Activated gamma-delta T cell treated with anti-CD3 and anti-CD28 coated beads, Interleukin-2, amount 50 U/mL, for 16 hours (primary cell): ENCODE data around the gene RPL31.

Source experiments
- DNase-seq: peaks from one replicate; pipeline ENCODE4 v3.0.0-alpha.2; 2020; ENCODE audit warnings: low read depth

The RPL31 gene

DNA sequence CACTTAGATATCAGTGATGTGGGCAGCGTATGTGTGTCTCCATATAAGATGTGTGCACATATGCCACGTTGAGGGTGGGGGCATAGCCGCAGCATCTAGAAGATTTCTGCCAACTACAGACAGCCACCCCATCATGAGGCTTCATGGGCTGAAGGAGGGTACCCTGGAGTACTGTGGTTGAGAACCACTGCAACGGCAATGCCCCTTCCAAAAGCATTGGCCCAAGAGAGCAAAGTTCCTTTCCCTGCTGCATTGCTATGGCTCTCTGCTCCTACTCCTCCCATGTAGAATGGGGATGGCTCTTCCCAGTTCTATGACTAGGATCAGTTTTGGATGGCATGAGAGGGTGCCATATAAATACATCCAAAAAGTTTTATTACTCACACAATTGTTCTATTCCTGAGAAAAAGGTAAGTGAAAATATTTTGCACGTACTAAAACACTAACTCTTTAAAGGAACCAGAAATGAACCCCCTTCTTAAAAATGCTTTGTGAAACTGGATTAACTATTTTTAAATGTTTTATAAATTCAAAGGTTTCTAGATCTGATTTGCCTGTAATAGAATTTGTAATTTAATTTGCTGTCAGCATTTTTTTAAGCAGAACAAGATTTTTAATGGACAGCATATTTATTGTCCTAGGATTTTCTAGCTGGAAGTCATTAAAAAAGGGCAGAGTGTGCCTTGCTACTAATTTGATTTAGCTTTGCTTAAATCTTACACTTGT lies 4.4 kb upstream of the RPL31 start:
- DNase-seq = no peak

DNA sequence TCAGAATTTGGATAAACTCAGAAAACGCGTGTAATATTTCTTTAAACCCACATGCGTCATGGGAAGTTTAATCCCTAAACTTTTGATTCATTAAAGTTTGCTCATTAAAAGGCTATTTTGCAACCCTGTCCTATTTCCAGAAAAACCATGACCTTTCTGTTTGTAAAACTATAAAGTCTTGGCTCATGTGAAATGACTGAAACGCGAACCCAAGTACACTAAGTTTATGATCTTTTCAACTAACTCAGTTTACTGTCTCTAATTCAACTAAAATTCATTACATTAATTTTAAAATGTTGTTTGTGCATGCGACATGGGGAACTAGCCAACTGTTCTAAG lies 3.9 kb upstream of the RPL31 start:
- DNase-seq = no peak

DNA sequence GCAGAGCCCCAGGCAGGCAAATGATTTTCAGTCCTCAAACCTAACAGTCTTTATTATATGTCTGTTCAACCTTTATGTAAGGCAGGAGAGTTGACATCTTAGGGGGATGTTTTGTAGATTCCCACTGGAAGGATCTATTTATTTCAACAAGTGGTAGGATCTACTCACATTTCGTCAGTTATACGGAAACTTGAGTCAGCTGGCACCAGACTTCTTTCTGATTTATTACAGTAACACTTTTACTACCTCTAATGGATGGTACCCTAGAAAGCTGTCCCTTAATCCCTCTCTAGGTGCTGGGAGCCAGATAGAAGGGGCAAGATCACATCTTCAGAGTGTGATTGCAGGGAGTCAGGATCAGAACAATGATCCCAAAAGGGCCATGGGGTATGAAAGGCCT lies 2.1 kb upstream of the RPL31 start:
- DNase-seq = no peak

DNA sequence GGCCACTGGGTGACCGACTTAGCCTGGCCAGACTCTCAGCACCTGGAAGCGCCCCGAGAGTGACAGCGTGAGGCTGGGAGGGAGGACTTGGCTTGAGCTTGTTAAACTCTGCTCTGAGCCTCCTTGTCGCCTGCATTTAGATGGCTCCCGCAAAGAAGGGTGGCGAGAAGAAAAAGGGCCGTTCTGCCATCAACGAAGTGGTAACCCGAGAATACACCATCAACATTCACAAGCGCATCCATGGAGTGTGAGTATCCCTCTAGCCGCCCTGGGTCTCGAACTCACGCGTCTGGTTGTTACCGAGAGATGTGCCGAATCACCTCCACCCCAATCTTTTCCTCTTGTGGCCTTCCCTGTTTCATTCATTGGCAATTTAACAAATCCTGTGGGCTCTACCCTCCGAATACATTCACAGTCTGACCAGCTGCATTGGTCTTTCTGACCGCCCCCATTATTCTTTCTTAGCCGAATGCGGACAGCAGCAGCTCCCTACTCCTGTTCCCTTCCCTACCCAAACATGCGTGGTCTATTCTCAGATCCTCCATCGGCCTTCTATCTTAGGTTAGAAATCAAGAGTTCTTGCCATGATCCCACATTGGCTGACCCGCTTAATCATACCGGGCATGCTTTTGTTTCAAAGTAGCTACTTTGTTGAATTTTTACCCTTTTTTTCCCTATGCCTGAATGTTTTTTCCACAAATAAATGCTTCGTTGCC lies 631 bp downstream of the RPL31 start:
- DNase-seq = no peak

DNA sequence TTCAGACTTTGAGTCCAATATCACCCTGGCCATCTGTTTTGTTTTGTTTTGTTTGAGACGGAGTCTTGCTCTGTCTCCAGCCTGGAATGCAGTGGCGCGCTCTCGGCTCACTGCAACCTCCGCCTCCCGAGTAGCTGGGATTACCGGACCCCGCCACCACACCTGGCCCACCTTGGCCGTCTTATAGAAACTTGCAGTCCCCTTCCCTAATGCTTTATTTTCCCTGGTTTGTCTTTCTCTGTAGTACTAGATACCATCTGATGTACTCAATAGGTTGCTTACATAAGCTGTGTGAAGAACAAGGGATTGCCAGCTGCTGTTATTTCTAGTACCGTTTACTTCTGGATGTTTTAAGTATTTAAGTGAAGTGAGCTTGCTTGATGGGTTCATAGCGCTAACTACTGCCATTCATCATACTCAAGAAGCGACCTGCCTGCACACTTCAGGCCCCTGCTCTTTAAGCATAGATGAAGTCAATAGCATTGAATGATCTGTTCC lies 1.2 kb downstream of the RPL31 start:
- DNase-seq = no peak

DNA sequence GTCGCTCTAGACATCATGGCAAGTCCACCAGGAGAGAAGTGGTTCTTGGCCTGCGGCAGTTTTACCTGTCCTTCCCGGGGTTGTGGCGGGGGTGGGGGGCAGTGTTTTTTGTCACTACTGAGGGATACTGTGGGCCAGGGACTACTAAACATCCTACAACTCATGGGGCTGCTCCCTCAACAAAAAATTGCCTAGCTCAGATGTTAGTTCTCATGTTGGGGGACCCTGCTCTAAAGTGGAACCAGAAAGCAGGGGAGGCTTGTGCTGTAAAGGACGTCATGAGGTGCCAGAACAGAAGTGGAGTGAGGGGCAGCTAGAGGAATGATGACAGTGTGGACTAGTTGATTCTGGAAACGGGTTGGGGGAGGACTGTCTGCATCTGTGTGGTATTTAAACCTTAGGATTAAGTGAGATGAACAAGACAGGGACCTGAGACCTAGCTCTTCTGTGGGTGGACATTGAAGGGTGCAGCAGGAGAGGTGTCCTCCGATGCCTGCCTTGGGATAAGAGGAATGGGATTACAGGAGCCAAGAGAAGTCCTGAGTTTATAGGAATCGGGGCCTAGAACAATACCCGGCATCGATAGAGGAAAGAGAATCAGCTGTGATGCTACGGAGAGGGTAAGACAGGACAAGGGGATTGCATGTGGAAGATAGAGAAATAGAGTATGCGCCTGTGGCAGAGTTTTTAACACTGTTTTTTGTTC lies 2.7 kb downstream of the RPL31 start:
- DNase-seq = no peak

DNA sequence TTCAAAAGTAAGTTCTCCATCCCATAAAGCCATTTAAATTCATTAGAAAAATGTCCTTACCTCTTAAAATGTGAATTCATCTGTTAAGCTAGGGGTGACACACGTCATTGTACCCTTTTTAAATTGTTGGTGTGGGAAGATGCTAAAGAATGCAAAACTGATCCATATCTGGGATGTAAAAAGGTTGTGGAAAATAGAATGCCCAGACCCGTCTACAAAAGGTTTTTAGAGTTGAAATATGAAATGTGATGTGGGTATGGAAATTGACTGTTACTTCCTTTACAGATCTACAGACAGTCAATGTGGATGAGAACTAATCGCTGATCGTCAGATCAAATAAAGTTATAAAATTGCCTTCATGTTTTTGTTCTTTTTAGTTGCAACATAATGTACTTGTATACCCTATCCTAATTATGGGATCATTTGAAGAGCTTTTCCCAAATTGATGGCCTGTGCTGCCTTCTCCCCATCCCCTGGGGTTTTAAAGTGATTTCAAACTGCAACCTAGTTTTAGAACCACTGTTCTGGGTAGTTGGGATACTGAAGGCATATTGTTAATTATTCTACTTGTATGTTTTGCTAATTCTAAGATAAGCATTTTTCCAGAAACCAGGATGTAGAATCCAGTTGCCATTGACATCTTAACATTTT lies 4.1 kb downstream of the RPL31 start:
- no peak for DNase-seq

DNA sequence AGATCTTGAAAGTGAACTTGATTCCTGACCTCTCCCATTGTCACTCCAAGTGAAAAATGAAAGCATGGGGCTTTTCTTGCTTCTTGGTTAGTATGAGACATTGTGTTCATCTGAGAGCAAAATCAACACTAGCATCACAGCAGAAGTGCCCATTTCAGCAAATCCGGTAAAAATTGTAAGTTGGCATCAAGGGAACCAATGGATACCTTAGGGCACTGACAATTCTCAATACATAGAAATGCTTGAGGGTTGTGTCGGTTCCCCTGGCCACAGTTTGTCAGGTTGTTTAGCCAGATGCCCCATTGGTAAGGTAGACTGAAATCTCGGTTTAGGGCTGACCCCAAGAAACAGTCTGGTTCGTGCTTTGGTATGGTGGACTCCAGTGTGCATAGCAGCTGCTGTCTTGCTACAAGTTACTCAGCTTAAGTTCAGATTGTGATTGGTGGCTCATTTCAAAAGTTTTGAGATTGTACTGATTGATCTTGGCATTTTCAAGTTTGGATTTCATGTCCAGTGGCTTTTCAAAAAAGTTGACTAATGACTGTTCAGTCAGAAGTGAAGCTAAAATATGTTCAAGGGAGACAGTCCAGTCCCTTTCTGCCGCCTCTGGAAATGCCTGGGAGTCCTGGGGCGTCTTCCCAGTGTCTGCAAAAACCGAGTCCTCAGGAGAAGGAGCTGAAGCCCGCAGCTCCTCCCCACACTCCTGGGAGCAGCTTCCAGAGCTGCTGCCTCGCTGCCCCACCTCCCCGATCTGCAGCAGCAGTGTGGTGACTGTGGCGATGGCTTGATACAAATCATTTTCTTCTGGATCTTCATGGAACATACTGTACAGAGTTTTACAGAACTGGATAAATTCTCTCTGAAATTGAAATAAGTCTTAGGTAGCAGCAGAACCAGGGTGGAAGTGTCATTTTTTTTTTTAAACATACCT lies 5.6 kb downstream of the RPL31 start:
- no peak for DNase-seq

DNA sequence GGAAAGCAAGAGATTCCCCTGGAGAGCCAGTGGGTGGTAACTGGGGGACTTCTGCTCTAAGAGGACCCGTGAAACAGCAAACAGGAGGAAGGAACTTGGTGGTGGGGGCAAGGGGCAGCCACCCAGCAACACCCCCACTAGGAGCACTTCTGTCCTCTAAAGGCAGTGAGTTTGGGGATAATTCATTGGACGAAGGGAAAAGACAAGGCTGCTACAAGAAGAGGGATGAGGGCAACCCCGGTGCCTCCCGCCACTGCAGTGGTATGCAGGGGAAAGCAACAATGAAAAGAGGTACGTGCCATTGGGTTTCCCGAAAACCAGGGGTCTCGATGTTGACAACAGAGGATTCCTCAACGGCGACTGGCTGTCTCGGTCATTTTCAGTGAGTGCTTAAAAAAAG lies 9.1 kb downstream of the RPL31 start:
- no peak for DNase-seq

DNA sequence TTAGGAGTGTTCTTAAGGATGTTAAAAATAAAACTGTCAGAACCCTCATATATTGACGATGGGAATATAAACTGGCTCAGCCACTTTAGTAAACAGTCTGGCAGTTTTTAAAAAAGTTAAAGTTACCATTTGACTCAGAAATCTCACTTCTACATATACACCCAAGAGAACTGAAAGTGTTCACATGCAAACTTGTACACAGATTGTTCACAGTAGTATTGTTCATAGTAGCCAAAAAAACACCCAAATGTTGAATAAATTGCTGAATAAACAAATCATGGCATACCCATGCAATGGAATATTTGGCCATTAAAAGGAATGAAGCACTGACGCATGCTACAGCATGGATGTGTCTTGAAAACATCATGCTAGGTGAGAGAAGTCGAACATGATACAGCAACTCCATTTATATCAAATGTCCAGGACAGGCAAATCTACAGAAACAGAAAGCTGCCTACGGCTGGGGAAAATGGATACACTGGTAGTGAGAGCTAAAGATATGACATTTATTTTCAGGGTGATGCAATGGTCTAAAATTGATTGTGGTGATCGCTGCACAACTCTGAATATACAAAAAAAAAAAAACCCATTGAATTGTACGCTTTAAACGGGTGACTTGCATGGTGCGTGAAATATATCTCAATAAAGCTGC lies 10.1 kb downstream of the RPL31 start:
- DNase-seq = no peak

DNA sequence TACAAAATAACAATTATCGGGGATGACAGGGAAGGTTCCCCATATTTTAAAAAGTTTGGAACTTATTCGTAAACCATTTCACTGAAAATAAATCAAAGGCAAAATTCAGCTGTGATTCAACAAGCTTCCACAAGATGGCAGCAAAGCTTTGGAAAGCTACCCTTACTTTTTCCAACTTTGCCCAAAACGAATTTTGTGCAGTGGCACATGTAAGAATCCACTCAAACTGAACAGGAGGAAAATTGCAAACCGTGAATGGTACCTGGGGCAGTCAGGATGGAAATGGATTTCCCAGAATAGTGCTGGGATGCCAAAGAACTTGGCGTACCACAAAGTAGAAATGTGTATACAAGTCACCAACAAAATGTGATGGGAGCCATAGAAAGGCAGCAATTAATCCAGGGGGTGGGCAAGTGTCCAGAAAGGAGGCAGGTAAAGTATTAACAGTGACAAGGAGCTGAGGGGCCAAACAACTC lies 10.7 kb downstream of the RPL31 start:
- peak; percentile 15 for DNase-seq

DNA sequence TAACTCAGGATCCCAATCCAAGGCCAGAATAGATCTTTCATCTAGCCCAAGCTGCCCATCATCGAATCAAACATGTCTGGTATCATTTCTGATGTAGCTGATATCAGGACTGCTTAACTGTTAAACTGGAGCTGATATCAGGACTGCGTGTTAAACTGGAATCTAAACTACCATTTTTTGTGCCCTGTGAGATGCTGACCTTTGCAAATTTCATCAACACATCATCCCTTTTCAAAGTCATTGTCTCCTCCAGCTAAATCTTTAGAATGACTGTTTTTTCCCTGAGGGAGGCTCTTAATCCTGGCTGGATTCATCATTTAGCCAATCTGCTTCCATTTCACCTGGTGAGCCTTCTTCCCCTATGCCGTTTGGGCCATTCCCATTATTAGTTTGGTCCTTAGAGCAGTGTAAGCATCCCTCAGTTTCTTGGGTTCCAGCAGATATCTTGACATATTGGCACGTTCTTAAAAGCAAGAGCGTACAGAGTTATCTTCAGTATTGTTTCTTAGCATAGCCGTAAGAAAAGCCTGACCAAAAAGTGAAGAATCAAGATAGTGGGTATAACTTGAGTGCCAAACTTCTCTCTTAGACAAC lies 12.3 kb downstream of the RPL31 start:
- DNase-seq = no peak

DNA sequence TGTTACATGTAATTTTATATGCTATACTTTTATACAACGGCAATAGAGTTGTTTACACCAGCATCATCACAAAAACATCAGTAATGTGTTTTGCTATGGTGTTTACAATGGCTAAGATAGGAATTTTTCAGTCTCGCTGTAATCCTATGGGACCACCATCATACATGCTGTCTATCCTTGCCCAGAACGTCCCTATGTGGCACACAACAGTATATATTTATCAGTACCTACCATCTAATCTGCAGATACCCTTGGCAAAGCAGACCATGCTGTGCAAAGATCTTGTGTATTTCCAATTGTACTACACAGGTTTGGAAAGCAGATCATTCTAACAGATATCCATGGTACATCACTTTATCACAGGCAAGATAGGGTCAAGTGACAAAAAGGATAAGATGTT lies 15.3 kb downstream of the RPL31 start:
- DNase-seq = no peak

DNA sequence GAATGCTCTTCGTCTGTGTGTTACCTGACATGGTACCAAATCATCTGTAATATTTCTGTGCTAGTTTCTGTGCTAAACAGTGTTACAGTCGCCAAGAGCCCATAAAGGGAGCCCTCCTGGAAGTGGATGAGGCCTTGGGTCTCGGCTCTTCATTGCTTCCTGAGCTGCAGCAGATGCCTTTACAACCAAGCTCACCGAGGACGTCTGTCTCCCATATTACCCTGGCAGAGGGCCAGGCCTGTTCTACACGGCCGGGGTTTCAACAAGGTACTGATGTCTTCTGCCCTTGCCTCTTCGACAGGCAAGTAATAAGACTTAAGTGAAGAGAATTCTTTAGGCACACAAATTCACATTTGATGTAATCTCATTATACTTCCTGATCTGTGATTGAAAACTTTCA lies 16.8 kb downstream of the RPL31 start:
- no peak for DNase-seq

DNA sequence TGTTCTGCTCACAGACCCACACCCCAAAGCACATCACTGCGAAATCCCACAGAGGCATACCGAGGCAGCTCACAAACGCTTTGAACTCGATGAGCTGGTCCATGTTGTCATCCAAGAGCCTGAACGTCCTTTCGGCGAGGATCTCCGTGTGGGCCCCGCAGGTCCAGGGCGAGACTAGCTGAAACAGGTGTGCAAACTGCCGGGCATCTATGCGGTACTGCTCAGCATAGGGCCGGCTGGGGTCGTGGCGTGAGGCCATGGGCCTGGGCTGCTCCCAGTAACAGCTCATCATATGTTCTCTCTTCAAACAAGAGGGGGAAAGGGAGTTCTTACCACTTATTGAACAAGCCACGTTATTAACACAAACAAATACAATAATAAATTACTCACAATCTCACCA lies 20.1 kb downstream of the RPL31 start:
- DNase-seq = no peak

DNA sequence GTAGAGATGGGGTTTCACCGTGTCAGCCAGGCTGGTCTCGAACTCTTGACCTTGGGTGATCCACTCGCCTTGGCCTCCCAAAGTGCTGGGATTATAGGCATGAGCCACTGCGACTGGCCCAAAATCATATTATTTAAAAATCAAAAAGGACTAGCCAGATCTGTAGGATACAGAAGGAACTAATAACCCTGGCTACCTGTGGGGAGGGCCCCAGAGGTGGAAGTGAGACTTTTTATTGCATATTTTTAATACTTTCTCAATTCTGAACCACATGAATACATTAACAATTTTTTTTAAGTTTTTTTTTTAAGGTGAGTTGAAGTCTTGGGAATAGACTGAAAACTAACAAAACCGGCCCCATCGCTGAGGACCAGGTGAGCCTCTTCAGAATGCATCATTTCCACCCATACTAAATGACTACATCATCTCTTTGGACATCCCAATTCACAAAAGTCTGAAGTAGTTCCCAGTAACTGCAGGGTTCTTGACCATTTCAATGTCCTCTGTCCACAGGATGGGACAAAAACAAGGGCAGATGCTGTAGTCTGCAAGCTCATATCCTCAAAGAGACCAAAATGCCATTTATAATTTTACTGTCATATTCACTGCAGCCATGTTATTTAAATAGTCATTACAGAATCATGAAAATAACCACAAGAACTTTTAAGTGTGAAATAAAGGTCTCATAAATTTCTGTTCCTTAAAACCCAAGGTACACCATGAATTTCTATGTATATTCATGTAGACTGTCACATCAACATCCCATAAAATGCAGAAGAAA lies 21.4 kb downstream of the RPL31 start:
- DNase-seq = no peak

DNA sequence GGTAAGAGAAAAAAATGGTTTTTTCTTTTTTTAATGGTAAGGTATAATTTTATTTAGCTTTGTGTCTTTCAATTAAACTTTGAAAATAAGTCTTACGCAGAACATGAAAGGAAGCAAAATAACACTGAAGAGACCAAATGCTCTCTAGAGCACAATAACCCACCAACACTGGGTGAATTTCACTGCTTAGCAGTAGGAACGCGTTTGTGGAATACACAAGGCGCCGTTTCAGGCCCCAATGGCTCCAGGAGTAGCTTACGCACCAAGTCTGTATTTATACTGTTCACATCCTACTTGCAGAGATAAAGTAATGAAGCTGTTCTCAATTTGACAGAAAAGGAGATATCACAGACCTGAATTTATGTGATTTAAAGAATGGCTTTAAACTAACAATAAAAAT lies 23.5 kb downstream of the RPL31 start:
- no peak for DNase-seq

DNA sequence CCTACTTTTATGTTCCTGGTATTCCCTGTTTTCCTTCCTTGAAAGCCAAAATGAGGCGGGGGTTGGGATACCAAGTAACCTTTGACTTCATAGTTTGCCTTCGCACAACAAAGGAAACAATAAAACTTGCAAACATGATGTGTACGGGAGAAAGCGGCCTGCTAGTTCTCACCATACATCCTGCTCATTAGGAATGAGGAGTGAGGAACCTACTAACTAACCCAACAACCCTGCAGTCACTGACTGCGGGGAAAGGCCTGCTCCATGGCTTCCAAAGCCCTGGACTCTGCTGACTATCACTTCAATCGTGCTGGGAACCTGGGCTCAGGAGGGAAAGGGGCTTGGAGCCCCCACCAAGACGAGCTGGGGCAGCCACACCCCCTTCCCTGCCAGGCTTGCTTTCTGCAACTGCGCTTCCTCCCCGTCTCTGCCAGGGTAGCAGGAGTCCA lies 24.2 kb downstream of the RPL31 start:
- no peak for DNase-seq

DNA sequence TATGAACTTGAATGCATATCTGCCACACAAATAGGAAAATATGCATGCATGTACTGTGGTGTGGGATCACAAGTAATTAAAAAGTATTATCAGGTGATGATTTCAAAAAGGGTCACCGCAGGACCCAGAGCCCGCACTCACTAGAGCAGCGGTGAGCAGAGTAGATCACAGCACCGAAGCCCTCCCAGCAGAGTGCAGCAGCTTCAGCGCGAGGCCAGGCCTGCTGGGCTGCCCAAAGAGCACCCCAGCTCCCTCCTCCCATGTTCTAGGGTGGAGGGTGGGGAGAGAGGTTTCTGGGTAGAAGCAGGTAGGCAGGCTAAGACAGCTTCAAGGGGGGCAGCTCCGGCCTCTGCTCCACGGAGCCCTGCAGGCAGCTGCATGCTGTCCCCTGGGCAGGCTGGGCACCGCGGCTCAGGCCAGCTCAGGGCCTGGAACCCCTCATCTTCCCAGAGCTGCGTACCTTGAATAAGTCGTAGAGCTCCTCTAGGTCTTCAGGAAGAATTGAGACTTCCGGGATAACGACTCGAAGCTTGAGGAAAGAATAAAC lies 24.9 kb downstream of the RPL31 start:
- no peak for DNase-seq
